ENCODE measurements around the gene RHD. TPM values are rescaled to one million over a fixed set of nuclear protein-coding genes. Genes with fewer than 3 reads are reported as not detected.

Gene RHD
- polyA plus RNA-seq, 3 donors: 0.53 TPM; not detected in 2

- H3K36me3 Mint-ChIP-seq: peaks cover 17 to 34% of the 10 kb centered on the region in 2 donors
- H4K20me1 ChIP-seq (ENCODE audit: insufficient read depth, low read length): peaks cover 43% of the 10 kb centered on the region
- peak; percentile 74 to 85 (median 84) for DNase-seq
- peak within 1 kb of the TSS; percentile 97 to 99 for H3K27ac ChIP-seq (ENCODE audit: low read depth in 1 of 2, low read length in 2 of 2)
- H3K27me3 ChIP-seq (ENCODE audit: control insufficient read depth in 2 of 2, insufficient read depth in 2 of 2, low read length in 2 of 2): no peaks in the 10 kb centered on the region
- WGBS (ENCODE audit: insufficient coverage): under 1% methylated on average over 59 of the region's 75 CpGs
- no peaks in the 10 kb centered on the region for H3K27me3 Mint-ChIP-seq (ENCODE audit: low read depth in 3 of 3)
- H3K79me2 ChIP-seq (ENCODE audit: insufficient read depth, low read length): peaks cover 56% of the 10 kb centered on the region
- peaks cover 24% of the 10 kb centered on the region for H3K4me1 Mint-ChIP-seq
- no peaks in the 10 kb centered on the region for H3K9me3 ChIP-seq (replicated peaks in 1 of 2; ENCODE audit: control insufficient read depth in 1 of 2, insufficient read depth in 1 of 2, low read length in 2 of 2)
- H3K4me2 ChIP-seq (replicated peaks; ENCODE audit: extremely low read depth, low read length, poor library complexity, severe bottlenecking): peak within 1 kb of the TSS; percentile 89
- H3K4me3 Mint-ChIP-seq: peak within 1 kb of the TSS; percentile 95 to 99
- peak within 1 kb of the TSS; percentile 97 to 98 (median 98) for H3K4me3 ChIP-seq (replicated peaks in 1 of 3; ENCODE audit: low read depth in 2 of 3, low read length in 3 of 3)
- peak within 1 kb of the TSS; percentile 91 to 98 (median 95) for H3K27ac Mint-ChIP-seq
- peaks cover 12 to 21% of the 10 kb centered on the region in 2 donors for H3K4me1 ChIP-seq (ENCODE audit: control insufficient read depth in 1 of 2, insufficient read depth in 2 of 2, low read length in 2 of 2)
- TF ChIP-seq, protein P1, sequence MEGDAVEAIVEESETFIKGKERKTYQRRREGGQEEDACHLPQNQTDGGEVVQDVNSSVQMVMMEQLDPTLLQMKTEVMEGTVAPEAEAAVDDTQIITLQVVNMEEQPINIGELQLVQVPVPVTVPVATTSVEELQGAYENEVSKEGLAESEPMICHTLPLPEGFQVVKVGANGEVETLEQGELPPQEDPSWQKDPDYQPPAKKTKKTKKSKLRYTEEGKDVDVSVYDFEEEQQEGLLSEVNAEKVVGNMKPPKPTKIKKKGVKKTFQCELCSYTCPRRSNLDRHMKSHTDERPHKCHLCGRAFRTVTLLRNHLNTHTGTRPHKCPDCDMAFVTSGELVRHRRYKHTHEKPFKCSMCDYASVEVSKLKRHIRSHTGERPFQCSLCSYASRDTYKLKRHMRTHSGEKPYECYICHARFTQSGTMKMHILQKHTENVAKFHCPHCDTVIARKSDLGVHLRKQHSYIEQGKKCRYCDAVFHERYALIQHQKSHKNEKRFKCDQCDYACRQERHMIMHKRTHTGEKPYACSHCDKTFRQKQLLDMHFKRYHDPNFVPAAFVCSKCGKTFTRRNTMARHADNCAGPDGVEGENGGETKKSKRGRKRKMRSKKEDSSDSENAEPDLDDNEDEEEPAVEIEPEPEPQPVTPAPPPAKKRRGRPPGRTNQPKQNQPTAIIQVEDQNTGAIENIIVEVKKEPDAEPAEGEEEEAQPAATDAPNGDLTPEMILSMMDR (IDR thresholded peaks at IDR 0.05): no peak
- H2AFZ ChIP-seq (ENCODE audit: insufficient read depth, low read depth, low read length, poor library complexity, severe bottlenecking): peak within 1 kb of the TSS; percentile 89
- H3K36me3 ChIP-seq (replicated peaks in 1 of 2; ENCODE audit: control insufficient read depth in 1 of 2, insufficient read depth in 2 of 2, low read length in 2 of 2): peaks cover 4 to 11% of the 10 kb centered on the region in 2 donors
- intact Hi-C loops (cut with micrococcal nuclease): loop anchor here in 1 of 2 donors (2.0 to 5.0 kb wide), 2 partner anchors 70 to 91 kb away; partner anchors contain the start of gene RSRP1
- peak within 1 kb of the TSS; percentile 95 for H3K9ac ChIP-seq (ENCODE audit: insufficient read depth, low read length, poor library complexity, severe bottlenecking)
- H3K9me3 Mint-ChIP-seq: no peaks in the 10 kb centered on the region
Measured at GRCh38 chr1:25338188-25338981, 66.1 kb downstream of the RHD start, which contains the start of gene TMEM50A. TMEM50A (plus strand) TSS chr1:25338334; CDS start chr1:25340487, 2,153 bp downstream.

DNA sequence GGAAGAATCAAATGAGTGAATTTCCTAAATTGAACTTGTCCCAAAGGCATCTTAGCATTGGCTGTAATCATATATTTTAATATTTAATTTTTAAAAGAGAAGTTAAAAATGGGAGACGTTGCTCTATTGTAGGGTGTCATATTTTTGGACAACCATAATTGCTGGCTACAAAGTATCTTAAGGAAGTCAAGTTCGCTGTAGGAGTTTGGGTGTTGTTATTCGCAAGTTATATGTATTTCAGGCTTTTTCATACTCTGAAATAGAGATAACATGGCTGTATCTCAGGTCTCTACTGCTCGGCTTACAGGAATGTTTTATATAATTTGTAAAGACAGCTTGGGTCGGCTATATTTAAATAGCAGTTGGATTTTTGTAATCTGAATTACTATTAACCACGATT, 66.7 kb downstream of the RHD start:
- Histone ChIP-seq H3K4me3 (replicated peaks in 1 of 3; ENCODE audit: low read depth in 2 of 3, low read length in 3 of 3) (peak overlapping the region; percentile 87 to 98 (median 97)), H3K27ac (ENCODE audit: low read depth in 1 of 2, low read length in 2 of 2) (peak overlapping the region; percentile 97 to 99), H3K79me2 (ENCODE audit: insufficient read depth, low read length) (peaks cover 62% of the 10 kb centered on the region), H3K36me3 (replicated peaks in 1 of 2; ENCODE audit: control insufficient read depth in 1 of 2, insufficient read depth in 2 of 2, low read length in 2 of 2) (peaks cover 9 to 17% of the 10 kb centered on the region in 2 donors), H3K27me3 (ENCODE audit: control insufficient read depth in 2 of 2, insufficient read depth in 2 of 2, low read length in 2 of 2) (no peaks in the 10 kb centered on the region), H3K4me1 (ENCODE audit: control insufficient read depth in 1 of 2, insufficient read depth in 2 of 2, low read length in 2 of 2) (peaks cover 12 to 21% of the 10 kb centered on the region in 2 donors), H3K9ac (ENCODE audit: insufficient read depth, low read length, poor library complexity, severe bottlenecking) (peak overlapping the region; percentile 95), H2AFZ (ENCODE audit: insufficient read depth, low read depth, low read length, poor library complexity, severe bottlenecking) (peak overlapping the region; percentile 89), H3K4me2 (replicated peaks; ENCODE audit: extremely low read depth, low read length, poor library complexity, severe bottlenecking) (peak overlapping the region; percentile 89), H4K20me1 (ENCODE audit: insufficient read depth, low read length) (peaks cover 49% of the 10 kb centered on the region), H3K9me3 (replicated peaks in 1 of 2; ENCODE audit: control insufficient read depth in 1 of 2, insufficient read depth in 1 of 2, low read length in 2 of 2) (no peaks in the 10 kb centered on the region)
- H3K27ac Mint-ChIP-seq: peak overlapping the region; percentile 91 to 98 (median 95)
- peak overlapping the region; percentile 88 to 96 for H3K4me3 Mint-ChIP-seq
- peaks cover 24% of the 10 kb centered on the region for H3K4me1 Mint-ChIP-seq
- no peaks in the 10 kb centered on the region for H3K27me3 Mint-ChIP-seq (ENCODE audit: low read depth in 3 of 3)
- 8% methylated on average over 2 of the region's 6 CpGs for WGBS (ENCODE audit: insufficient coverage)
- intact Hi-C loops (cut with micrococcal nuclease): loop anchor here in 1 of 2 donors (2.0 to 5.0 kb wide), 2 partner anchors 70 to 92 kb away; partner anchors contain the start of gene RSRP1
- DNase-seq: peak in 2 of 3 donors; percentile 8 to 12
- TF ChIP-seq, protein P1 (IDR thresholded peaks at IDR 0.05): no peak
- H3K36me3 Mint-ChIP-seq: peaks cover 19 to 35% of the 10 kb centered on the region in 2 donors
- no peaks in the 10 kb centered on the region for H3K9me3 Mint-ChIP-seq

Data from CD14-positive monocyte (primary cell).